MM.1S (cell line): ENCODE data around the gene AXL.

Experiments used
- CTCF ChIP-seq: fragments of 300-600 bp; sonication (generic); IDR thresholded peaks from 2 replicates; pipeline ENCODE4 v1.5.1; 2016; ENCODE audit warnings: antibody characterized with exemption, low read length, mixed read lengths
- EZH2 ChIP-seq: fragments of 300-600 bp; sonication (generic); optimal IDR thresholded peaks from 2 replicates; pipeline ENCODE3; 2017; ENCODE audit warnings: low read depth, mild to moderate bottlenecking, antibody characterized with exemption, low read length, mixed read lengths

GRCh38 chr19:41261474-41262190 is 42.6 kb downstream of the AXL start:
- TF ChIP-seq CTCF, result no peak
- TF ChIP-seq EZH2, result no peak
